Neural cell (in vitro differentiated cells): ENCODE data around the gene GALNT1.

Source experiments
- EZH2 ChIP-seq: fragments of 200-600, 300-800 bp; shearing (Covaris generic), sonication (generic); IDR thresholded peaks from 2 replicates; pipeline ENCODE4 v1.6.1; 2014; ENCODE audit warnings: antibody characterized with exemption, low read length, borderline replicate concordance, mild to moderate bottlenecking; ENCODE audit not compliant: insufficient read depth, poor library complexity, severe bottlenecking
- POLR2AphosphoS5 ChIP-seq: IDR thresholded peaks from 2 replicates; pipeline ENCODE4 v1.6.1; 2012
- TF ChIP-seq, protein P1 (sequence below): fragments of 450-650 bp; IDR thresholded peaks from 2 replicates; pipeline ENCODE4 v1.5.1; 2014; ENCODE audit warnings: antibody characterized with exemption, mild to moderate bottlenecking, moderate library complexity; ENCODE audit not compliant: poor library complexity, severe bottlenecking

- TF ChIP-seq, protein P1, sequence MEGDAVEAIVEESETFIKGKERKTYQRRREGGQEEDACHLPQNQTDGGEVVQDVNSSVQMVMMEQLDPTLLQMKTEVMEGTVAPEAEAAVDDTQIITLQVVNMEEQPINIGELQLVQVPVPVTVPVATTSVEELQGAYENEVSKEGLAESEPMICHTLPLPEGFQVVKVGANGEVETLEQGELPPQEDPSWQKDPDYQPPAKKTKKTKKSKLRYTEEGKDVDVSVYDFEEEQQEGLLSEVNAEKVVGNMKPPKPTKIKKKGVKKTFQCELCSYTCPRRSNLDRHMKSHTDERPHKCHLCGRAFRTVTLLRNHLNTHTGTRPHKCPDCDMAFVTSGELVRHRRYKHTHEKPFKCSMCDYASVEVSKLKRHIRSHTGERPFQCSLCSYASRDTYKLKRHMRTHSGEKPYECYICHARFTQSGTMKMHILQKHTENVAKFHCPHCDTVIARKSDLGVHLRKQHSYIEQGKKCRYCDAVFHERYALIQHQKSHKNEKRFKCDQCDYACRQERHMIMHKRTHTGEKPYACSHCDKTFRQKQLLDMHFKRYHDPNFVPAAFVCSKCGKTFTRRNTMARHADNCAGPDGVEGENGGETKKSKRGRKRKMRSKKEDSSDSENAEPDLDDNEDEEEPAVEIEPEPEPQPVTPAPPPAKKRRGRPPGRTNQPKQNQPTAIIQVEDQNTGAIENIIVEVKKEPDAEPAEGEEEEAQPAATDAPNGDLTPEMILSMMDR: no peak
- TF ChIP-seq POLR2AphosphoS5: no peak
- TF ChIP-seq EZH2: no peak
Measured at GRCh38 chr18:35747894-35748472, 166.4 kb downstream of the GALNT1 start.
